Stimulated activated CD8-positive, alpha-beta memory T cell treated with anti-CD3 and anti-CD28 coated beads, Interleukin-12 subunit alpha, Interleukin-12 subunit beta, amount 100 ng/mL, for 24 hours (primary cell): ENCODE measurements around the gene PTPN12.
"Not testable (repeated sequence)": the region's sequence is repeated elsewhere in the genome, so short reads cannot be mapped to it uniquely, and the experiment has no call there.

ENCODE experiments used
- DNase-seq: peaks from one replicate; pipeline ENCODE4 v3.0.0-alpha.2; 2020; ENCODE audit errors: extremely low read depth

PTPN12 gene

GRCh38 chr7:77538281-77539212, 1.5 kb downstream of the PTPN12 start:
- no peak for DNase-seq

- no peak for DNase-seq
These were observed 3.3 kb downstream of the PTPN12 start for GRCh38 chr7:77540402-77540822.

DNA sequence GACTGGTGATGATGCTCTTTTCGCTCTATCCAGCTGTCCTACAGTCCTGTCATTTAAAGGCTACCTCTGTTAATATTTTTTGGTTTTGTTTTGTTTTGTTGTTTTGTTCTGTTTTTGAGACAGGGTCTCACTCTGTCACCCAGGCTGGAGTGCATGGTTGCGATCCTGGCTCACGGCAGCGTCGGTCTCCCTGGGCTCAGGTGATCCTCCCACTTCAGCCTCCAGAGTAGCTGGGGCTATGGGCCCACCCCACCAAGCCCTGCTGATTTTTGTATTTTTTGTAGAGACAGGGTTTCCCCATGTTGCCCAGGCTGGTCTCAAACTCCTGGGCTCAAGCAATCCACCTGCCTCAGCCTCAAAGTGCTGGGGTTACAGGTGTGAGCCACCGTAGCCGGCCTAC, 3.9 kb downstream of the PTPN12 start:
- DNase-seq, result not testable (repeated sequence)

GRCh38 chr7:77542409-77542808, 5.3 kb downstream of the PTPN12 start:
- DNase-seq, result no peak

DNA sequence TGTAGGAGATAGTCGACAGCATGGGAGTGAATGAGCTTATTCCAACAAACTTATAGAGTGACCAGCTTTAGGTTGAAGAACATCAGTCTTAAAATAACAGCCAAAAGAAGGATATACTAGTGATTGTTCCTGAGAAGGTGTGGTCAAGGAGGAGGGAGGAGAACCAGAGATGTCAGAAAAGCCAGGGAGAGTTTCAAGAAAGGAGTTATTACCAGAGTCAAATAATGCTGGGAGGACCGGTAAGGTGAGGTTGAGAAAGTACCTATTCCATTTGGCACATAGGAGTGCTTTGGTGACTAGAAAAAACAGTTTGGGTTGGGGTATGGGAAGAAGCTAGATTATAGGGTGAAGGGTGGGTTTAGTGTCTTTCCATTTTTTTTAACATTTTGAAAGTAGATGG, 5.8 kb downstream of the PTPN12 start:
- DNase-seq, result no peak

GRCh38 chr7:77543910-77544309, 6.8 kb downstream of the PTPN12 start:
- no peak for DNase-seq

- DNase-seq, result no peak
These were observed 7.4 kb downstream of the PTPN12 start for GRCh38 chr7:77544518-77544917.

DNA sequence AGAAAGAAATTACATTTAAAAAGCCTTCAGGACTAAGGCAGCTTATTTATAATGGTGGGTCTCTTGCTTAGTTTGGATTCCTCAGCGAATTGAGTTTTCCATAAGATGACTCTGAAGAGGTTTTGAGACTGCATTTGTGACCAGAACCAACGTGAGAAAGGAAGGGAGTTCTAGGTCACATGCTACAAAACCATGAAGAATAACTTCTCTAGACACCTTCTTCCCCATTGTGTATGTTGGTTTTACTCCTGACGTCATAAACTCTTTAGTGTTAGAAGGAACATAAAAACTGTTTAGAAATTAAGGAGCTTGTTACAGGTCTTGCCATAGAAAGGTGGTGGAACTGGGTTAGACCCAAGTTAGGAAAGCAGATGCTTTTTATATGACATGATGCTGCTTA, 11.1 kb downstream of the PTPN12 start:
- no peak for DNase-seq

DNA sequence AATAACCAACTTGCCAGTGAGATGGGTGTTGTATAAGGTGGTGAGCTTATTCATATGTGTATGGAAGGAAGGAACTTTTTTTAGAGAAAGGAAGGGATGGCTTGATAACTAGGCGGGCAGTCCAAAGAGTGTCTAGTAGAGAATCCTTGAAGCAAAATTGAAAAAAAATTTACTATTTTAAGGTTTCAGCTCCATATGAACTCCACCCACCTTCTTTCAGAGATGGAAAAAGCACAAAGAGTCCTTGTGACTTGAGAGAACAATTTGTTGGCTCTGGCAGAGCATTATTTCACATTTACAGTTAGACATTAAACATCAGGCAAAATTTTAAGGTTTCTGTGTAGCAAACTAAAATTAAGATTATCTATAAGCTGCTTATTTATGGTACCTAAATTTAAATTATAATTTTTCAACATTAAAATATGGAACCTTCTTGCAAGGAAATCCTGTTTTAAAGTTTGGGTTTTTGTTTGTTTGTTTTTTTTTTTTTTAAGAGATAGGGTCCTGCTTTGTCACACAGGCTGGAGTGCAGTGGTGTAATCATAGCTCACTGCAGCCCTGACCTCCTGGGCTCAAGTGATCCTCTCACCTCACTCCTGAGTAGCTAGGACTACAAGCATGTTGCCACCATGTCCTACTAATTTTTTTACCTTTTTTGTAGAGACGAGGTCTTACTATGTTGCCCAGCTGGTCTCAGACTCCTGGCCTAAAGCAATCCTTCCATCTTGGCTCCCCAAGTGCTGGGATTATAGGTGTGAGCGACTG, 12.2 kb downstream of the PTPN12 start:
- DNase-seq, result no peak

DNA sequence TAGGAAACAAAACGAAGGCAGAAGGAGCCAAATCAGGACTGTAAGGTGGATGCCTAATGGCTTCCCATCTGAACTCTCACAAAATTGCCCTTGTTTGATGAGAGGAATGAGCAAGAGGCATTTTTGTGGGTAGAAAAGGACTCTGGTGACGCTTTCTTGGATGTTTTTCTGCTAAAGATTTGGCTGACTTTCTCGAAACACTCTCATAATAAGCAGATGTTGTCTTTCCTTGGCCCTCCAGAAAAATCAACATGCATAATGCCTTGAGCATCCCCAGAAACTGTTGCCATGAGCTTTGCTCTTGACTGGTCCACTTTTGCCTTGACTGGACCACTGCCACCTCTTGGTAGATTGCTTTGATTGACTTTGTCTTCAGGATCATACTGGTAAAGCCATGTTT, 13.5 kb downstream of the PTPN12 start:
- DNase-seq, result no peak

GRCh38 chr7:77553123-77553522, 16.0 kb downstream of the PTPN12 start:
- no peak for DNase-seq

GRCh38 chr7:77558284-77558967, 21.3 kb downstream of the PTPN12 start:
- no peak for DNase-seq

DNA sequence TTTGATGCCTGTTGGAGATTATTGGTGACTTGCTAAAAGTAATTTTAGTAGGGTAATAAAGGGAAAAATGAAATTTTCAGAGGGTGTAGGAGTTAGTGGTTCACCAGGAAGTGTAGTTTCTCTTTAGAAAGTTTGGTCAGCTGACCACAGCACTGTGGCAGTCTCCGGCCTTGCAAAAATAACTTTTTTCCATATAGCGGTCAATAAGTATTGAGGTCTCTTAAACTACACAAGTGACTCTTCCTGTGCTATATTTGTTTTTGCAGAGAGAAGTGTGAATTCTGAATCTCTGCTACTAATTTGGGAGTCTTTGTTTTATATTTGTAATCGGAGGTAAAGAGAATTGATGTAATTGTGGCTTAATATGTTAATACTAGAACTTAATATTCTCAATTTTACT, 24.3 kb downstream of the PTPN12 start:
- no peak for DNase-seq

DNA sequence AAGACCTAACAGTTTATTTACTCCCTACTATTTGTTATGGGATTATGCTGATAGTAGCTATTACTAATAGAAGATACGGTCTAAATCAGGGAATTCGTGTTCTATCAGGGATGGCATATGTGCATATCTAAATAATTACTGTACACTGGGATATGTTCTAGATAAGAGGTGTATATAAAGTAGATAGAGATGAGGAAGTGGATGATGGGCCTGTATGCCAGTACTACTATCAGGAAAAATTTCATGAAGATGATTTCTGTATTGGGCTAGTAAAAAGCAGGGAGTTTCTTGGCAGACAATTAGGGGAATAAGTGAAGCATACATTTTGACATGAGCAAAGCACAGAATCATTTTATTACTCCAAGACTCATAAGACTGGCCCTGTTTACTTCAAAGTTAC, 26.2 kb downstream of the PTPN12 start:
- DNase-seq, result no peak

DNA sequence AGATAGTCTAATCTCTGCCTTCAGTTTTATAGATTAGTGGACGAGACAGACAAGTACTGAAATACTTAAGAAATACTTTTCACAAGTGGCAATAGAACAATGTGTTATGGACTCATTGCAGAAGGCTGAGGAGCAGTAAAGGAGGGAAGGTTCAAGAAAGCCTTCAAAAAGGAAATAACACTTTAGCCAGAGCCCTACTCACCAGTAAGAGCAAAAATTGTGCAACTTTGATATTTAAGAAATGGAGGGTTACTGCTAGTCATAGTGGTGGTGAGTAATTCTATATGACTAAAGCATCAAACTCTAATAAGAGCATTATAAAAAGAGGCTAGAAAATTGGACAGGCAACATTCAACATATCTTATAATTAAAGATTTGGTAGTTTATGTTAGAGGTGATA, 28.8 kb downstream of the PTPN12 start:
- DNase-seq, result no peak

- no peak for DNase-seq
These were observed 29.3 kb downstream of the PTPN12 start for GRCh38 chr7:77566421-77566820.

DNA sequence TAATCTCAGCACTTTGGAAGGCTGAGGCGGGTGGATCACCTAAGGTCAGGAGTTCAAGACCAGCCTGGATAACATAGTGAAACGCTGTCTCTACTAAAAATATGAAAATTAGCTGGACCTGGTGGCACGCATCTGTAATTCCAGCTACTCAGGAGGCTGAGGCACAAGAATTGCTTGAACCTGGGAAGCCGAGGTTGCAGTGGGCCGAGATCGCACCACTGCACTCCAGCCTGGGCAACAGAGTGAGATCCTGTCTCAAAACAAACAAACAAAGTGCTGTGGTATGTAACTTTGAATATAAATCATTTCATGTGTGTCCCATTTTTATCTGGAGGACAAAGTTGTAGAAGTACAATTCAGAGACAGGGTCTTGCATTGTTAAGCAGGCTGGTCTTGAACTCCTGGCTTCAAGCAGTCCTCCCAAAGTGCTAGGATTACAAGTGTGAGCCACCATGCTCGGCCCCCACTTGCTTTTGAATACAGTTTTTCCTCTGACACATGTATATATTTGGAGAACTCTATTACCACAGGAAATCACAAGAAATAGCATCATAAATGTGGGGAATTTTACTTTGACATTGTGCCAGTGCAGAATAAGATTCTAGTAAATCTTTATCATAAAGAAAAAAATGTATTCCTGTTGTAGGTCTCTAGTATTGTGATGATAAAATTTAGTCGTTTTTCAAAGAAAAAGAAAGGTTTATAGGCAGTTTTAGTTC, 32.6 kb downstream of the PTPN12 start:
- no peak for DNase-seq

- no peak for DNase-seq
These were observed 33.4 kb downstream of the PTPN12 start for GRCh38 chr7:77570330-77571011.

DNA sequence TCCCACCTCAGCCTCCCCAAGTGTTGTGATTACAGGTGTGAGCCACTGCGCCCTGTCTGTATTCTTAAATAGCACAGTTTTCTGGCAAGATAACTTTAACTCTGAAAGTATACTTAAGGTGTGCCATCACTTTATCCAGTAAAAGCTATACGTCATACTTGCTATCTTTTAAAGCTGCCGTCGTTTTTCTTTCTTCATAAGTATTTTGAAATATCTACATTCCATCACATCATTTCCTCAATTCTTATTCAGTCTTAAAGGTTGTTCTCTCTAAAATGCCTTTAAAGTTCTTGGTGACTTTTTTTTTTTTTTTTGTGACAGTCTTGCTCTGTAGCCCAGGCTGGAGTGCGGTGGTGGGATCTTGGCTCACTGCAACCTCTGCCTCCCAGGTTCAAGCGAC, 34.7 kb downstream of the PTPN12 start:
- no peak for DNase-seq

DNA sequence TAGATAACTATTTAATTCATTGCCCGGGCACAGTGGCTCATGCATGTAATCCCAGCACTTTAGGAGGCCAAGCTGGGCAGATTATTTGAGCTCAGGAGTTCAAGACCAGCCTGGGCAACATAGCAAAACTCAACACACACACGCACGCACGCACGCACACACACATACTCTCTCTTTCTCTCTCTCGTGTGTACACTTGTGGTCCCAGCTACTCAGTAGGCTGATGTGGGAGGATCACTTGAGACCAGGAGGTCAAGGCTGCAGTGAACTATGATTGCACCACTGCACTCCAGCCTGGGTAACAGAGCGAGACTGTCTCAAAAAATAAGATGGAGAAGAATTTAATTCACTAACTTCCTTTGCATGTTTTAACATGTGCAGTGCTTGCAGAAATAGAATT, 38.1 kb downstream of the PTPN12 start:
- no peak for DNase-seq

DNA sequence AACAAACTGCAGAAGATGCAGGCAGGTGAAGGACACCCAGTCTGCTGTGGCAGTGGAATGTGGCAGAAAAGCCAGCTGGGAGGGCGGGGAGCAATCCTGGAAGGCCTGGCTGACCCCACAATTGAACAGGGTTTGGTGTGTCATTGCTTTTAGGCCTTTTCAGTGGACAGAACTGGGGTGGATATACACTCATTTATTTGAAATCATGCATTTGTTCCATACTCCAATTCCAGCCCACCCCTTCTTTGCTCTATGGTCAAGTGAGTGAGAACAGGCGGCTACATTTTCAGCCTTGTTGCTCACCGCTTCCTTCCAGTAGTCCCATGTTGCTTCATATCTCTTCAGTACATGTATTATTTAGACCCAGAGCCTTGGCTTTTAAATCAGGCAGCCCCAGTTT, 39.8 kb downstream of the PTPN12 start:
- no peak for DNase-seq
